ENCODE data around the gene LRRC28.
A peak's percentile ranks its signal among the peaks of the same experiment; 100 is the strongest.

LRRC28 gene

GRCh38 chr15:99438691-99439523 is 187.6 kb downstream of the LRRC28 start:
- DNase-seq, result peak; percentile 54

- DNase-seq, result no peak
These were observed 188.2 kb downstream of the LRRC28 start for GRCh38 chr15:99439524-99439835.

- DNase-seq, result no peak
These were observed 188.7 kb downstream of the LRRC28 start for GRCh38 chr15:99440029-99440428.
